GM21737 (cell line): Measurements from ENCODE around the gene ADRA2B.
A peak's percentile ranks its signal among the peaks of the same experiment; 100 is the strongest.
"Not testable (repeated sequence)": the region's sequence is repeated elsewhere in the genome, so short reads cannot be mapped to it uniquely, and the experiment has no call there.

Source experiments
- ATAC-seq: cut with Tn5 transposase; IDR thresholded peaks from one replicate; pipeline ENCODE4 v1.9.1; 2021; ENCODE audit warnings: mild to moderate bottlenecking, moderate library complexity; ENCODE audit not compliant: unreplicated experiment

The ADRA2B gene

GRCh38 chr2:96150791-96151594, 34.6 kb upstream of the ADRA2B start:
- no peak for ATAC-seq

DNA sequence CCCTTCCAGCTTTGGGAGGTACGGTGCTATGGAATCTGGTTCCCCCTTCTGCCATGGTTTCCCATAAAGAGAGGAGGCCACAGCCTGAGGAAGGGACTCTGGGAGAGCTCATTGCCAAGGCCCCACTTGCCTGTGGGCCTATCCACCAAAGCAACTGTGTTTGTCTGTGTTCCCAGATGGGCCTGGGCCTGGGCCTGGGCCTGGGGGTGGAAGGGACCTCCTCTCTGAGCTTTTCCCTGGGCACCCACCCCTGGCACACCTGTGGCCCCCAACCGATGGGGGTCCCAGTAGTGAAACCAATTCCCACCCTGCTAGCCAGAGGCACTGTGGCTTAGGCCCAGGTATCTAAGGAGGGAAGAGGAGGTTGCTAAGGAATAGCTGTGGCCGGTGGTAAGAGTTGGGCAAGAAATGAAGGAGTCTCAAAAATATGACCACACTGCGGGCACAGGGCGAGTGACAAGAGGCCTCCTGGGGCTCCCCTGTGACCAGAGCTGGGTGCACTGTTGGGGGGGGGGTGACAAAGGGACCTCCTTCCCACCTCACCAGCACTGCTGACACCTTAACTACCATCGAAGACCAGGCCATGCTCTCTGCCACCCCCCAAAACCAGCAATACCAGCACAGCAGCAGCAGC, 33.8 kb upstream of the ADRA2B start:
- no peak for ATAC-seq

GRCh38 chr2:96148410-96149217, 32.2 kb upstream of the ADRA2B start:
- peak; percentile 40 for ATAC-seq

DNA sequence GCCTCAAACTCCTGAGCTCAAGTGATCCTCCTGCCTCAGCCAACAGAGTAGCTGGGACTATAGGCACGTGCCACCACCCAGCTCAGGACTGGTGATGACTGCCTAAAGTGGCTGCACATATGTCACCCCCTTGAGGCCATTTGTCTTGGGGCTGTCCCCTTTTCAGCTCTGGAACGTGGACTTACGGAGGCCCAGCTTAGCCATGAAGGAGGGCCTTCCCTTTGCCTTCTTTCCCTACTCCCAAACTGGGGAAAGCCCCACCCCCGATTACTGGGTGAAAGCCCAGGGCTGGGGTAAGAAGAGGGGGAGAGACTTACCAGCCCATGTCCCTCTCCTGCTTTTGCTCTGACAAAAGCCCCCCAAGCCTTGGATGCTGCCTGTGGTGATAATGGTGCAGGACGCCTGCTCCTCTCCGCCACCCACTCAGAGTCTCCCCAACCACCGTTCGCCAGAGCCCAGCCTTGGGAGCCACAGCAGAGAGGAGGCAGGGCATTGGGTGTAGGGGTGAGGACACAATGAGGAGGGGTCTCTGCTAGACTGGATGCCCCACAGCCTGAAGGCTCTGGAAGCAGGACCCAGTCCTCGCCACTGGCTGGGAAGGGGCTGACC, 31.3 kb upstream of the ADRA2B start:
- ATAC-seq, result no peak

DNA sequence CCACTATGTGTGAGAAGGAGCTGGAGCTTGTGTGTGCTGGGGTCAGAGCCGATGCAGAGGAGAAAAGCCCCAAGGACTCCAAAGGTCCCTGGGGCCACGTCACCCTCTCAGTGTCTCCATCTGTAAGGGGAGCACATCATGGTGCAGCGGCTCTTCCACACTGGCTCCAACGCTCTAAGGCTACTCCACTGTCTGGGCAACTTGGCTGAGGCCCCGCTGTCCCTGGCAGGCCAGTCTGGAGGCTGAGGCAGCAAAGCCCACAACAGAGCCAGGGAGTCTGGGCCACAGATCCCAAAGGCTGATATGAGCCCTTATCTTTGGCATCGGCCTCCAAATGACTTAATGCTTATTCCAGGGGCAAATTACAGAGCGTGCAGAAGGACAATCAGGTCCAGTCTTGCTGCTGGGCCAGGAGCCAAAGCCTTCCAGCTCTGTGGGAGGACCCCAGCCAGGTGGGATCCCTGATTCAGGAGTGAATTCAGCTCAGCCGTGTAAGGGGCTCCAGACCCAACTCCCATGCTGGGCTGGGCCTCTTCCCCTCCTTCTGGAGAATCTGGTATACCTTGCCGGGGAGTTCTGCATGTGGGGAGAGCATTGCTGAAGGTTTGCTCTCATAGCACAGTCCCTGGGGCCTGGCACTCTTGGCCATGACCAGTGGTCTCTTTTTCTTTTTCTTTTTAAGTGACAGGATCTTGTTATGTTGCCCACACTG, 30.7 kb upstream of the ADRA2B start:
- no peak for ATAC-seq

DNA sequence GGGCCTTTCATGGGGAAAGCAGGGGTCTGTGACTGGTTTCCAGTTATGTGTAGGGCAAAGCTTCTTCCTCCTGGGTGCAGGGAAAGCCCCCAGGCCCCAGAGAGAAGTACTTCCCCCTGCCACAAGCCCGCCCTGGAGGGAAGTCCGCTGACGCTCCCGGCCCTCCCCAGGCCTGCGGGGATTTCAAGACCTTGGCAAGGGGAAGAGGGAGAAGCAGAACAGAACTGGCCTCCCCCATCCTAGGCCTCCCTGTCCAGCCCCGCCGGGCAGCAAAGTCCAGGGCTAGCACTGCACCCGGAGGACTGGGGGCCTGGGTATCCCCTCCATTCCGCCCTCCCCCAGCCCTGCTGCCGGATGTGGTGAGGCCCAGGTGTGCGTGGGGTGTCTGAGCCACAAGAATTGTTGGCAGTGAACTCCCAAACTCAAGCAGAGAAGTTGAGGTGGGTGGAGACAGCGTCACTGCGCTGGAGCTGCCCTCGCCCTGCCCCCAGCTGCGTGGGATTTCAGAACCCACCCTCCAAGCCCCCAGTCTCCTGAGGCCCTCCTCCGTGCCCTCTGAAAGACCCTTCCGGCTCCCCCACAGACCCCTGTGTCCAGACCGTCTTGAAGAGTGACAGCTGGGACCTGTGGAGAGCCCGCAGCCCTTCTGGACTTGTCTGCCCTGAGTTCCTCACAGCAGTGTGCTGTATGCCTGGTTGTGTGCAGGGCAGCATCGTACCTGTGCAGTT, 29.9 kb upstream of the ADRA2B start:
- peak; percentile 25 for ATAC-seq

- ATAC-seq, result no peak
Observed at GRCh38 chr2:96145848-96146152, 29.4 kb upstream of the ADRA2B start.

DNA sequence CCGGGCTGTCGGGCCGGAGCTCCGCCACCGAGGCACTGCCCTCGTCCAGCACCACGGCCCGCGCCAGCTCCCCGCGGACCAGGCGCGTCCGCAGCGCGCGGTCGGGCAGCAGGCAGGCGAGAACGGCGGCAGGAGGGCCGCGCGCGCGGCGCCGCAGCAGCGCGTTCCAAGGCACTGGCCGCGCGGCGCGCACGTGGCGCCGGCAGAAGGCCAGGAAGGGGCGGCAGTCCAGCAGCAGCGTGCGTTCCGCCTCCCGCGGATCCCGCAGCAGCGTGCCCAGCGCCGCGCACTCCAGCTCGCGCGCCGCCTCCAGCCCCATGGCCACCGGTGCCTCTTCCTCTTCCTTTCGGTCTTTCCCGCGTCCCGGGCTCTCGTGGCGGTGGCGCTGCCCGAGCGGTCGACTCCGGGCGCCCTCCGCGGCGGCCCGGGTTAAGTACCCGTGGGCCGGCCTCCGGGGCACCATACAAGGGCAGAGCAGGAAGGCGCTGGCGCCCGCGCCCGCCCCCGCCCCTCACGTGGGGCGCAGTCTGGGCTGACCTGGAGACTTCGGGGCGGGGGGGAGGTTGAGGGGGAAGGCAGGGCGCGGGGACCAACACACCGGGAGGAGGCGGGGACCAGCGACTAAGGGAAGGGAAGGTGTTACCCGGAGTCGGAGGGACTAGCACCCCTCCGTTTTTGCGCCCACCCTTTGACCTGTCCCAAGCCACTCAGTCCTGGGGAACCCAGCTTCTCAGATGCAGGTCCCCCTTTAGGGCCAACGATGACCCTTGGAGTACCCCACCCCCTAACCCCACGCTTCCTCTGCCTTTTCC, 28.9 kb upstream of the ADRA2B start, which contains the start of gene DUSP2:
Gene DUSP2 (minus strand): TSS at position 405 of the 812 bp plus-strand sequence. CDS start 86 bp downstream, at position 319.
- ATAC-seq, result peak; percentile 44

- no peak for ATAC-seq
Observed at GRCh38 chr2:96144481-96145035, 28.2 kb upstream of the ADRA2B start.

GRCh38 chr2:96143848-96144480, 27.6 kb upstream of the ADRA2B start:
- no peak for ATAC-seq

DNA sequence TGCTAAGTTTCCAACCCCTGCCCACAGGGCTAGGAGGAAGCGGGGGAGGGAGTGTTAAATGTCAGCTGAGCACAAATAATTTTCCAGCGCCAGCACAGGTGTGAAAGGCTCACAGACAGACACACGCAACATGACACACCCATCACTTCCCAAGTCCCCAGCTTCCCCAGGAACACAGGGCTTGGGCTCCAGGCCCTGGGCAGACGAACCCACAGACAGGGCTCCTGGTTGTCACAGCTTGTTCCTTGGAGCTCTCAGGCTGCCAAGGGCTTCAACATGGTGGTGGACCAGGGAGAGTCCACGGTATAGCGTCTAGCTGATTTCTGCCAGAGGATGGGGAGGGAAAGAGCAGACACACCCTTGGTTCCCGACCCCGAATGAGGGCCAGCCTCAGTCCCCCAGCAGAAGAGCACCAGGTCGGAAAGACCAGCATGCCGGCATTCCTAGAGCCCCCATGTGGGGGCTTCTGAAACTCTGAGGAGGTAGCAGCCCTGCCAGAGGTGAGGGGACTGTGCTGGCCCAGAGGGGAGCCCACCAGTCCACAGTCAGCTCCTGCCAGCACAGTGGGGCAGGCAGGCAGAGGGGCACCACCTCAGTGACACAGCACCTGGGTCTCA, 27.0 kb upstream of the ADRA2B start:
- ATAC-seq, result no peak

DNA sequence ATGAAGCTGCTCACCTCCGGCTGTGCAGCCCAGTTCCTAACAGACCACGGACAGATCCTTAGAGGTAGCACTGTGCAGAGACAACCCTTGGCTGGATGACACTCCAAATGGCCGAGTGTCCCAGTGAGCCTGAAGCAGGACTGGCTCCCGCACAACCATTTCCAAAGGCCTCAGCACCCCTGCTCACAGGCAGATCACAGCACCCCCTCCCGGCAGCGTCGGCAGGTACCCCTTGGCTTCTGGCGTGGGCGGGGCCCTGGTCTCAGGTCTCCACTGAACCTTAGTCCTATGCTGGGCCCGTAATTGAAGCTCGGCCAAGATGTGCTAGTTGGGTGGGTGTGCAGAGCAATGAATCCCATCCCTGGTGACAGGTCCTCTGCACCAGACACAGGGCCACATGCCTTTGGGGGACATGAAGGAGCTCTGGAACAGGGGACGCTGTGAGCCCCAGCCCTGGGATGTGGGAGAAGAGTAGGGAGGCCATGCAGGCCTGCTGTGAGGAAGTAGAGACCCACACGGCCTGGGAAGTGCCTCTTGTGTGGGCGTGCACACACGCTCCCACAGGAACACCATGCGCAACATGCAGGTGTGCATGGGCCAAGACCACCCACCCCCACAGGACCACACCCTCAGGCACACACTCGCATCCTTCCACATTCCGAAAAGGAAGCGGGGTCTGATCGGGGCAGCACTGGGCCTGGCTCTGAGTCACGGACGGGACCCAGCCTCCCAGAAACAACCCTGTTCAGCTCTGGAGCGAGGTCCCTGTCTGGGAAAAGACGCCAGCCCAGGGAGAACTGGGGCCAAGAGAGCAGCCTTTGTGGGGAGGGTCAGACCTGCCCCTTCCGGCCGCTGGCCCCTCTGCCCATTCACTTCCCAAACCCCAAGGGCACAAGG, 26.1 kb upstream of the ADRA2B start:
- no peak for ATAC-seq

- not testable (repeated sequence) for ATAC-seq
Observed at GRCh38 chr2:96141624-96141967, 25.2 kb upstream of the ADRA2B start.

GRCh38 chr2:96140941-96141623, 24.7 kb upstream of the ADRA2B start:
- no peak for ATAC-seq

GRCh38 chr2:96139181-96139758, 22.9 kb upstream of the ADRA2B start:
- no peak for ATAC-seq
